ENCODE measurements around the gene VTI1B. TPM values are rescaled to one million over a fixed set of nuclear protein-coding genes. Genes with fewer than 3 reads are reported as not detected.
"Not testable (repeated sequence)": the region's sequence is repeated elsewhere in the genome, so short reads cannot be mapped to it uniquely, and the experiment has no call there.

VTI1B gene
- total RNA-seq, 1 donor from 2014 or later = 44.8 TPM

DNA sequence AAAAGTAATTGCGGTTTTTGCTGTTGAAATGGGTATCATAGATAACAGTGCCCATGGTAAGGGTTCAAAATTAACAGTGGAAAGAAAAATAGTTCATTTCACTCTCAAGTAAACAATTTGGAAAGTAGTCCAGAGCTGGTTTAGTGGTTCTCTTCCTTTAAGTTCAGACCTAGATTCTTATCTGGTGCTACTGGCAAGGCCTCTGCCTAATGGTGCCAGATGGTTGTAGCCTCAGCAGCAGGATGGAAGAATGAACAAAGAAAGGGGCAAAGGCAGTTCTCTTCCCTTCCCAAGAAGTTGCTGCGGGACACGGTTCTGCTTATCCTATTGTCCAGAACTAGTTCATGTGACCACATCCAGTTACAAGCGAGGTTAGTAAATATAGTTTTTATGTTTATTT, 44.2 kb downstream of the VTI1B start:
- no peak for DNase-seq (ENCODE audit: low spot score)

DNA sequence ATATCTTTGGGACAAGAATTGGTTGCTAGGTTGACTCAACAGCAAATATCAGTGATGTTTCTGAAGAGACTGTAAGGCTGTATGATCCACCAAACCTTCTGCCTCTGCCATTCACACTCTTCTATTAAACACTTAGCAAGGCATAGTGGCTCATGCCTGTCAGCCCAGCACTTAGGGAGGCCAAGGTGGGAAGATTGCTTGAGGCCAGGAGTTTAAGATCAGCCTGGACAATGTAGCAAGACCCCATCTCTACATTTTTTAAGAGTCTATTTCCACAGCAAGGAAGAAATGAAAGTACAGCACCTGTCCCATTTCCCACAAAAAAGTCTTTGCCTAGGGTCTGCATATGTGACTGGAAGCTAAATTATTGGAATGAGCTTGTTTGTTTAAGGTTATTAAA, 46.9 kb downstream of the VTI1B start:
- no peak for DNase-seq (ENCODE audit: low spot score)

DNA sequence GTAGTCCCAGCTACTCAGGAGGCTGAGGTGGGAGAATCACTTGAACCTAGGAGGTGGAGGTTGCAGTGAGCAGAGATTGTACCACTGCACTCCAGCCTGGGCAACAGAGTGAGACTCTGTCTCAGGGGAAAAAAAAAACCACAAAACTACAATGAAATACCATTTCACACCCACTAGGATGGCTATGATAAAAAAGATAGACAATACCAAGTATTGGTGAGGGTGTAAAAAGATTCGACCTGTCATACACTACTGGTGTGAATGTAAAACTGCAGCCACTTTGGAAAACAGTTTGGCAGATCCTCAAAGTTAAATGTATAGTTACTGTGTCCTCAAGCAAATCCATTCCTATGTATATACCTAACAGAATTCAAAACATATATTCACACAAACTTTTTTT, 48.3 kb downstream of the VTI1B start:
- DNase-seq (ENCODE audit: low spot score) = not testable (repeated sequence)

DNA sequence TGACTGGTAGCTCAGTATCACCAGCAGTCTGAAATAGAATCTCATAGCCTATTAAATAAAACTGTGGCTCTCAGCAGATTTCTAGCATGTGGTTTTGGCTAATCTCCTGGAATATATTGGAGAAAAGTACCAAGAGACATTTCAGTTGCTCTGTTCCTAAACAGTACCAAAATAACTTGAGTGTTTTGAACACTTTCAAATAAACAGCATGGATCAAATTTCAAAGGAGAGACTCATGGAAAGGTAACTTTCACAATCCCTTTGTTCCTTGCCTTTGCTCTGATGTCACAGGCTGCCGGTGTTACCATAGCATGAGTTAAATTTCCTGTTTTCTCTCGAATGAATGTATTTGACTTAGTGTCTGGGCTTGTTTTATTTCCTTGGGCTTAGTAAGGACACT, 51.3 kb downstream of the VTI1B start:
- DNase-seq (ENCODE audit: low spot score) = no peak

DNA sequence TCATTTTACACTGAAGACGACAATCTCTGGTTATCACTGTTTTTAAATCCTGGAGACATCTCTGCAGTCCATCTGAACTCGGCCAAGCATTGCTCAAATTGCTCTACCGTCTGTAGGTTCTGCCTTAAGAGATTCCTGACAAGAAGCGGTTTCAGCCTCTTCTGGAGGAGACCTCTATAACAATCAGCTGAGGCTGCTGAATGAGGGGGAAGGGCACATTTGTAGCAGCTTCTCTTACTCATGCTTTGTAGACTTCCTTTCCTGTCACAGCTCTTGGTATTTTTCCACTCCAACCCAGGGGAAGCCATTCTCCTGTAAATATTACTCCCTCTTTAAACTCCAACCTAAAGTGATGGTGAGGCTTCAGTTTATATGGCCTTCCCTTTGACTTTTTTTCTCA, 51.8 kb downstream of the VTI1B start:
- peak; percentile 86 for DNase-seq (ENCODE audit: low spot score)

DNA sequence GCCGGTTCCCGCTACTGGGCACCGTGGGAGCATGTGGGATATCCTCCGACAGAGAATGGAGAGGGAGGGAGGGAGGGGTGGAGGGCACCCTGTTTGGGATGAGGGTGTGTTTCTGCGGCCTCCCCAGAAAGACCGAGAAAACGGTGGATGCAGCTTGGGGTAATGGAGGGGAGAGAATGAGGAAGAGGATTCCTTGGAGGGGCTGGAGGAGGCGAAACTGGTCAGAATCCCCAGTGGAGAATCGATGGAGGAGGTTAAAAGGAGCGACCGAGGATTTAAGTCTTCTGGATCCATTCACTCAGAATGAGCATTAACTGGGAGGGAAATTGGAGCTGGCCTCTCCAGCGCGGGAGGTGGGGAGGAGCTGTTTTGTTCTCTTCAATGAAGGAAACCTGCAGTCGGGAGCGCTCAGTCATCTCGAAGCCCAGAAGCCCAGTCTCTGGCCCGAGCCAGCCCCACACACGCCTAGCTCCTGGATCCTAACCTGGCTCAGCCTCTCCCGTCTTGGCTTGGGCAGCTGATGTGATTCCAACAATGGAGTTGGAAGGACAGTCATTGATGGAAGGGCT, 54.1 kb downstream of the VTI1B start:
- DNase-seq (ENCODE audit: low spot score) = peak; percentile 19

DNA sequence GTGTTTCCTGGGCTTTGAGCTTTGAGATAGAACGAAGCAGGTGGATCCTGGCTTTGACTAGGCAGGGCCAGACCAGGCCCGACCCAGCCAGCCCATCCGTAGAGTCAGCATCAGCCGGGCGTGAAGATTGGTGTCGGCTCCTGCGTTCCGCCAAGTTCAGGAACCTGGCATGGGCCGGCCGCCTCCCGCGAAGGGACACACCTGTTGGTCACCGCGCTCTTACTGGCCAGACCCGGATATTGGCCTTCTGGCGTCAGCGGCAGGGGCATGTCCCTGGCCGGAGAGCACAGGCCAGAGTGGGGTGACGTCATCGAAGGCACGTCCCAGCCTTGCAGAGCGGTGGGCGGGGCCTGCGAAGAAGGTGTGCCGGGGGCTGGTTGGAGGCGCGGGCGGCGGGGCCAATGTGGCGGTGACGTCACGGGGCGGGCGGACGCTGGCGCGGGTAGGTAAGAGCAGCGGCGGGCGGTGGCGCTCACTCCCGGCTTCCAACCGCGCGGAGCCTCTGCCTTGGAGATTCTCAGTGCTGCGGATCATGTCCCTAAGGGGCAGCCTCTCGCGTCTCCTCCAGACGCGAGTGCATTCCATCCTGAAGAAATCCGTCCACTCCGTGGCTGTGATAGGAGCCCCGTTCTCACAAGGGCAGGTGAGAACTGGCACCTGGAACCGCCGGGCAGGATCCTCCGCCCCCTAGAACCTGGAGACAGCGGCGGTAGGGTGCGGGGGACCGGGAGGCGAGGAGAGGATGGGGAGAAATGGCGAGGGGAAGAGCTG, 54.8 kb downstream of the VTI1B start, which contains the start of gene ARG2:
ARG2 (plus strand) TSS at position 475 of the 771 bp plus-strand sequence; CDS start at position 533, 58 bp downstream.
- peak; percentile 93 for DNase-seq (ENCODE audit: low spot score)

DNA sequence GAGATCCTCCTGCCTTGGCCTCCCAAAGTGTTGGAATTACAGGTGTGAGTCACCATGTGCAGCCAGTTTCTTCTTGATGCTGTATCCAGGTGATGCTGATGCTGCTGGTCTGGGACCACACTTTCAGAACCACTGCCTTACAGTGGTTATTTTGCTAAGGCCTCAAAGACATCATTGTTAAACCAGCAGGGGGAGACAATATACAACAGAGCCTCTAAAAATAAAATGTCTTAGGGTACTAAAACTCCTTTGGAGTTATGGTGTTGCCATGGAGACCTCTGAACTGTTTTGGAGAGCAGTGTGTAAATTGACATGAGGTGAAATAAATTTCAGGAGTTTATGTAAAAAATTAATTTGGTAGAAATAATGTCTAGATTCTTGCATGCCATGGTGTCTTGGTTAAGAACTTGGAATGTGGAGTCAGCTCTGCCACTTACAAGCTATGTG, 55.8 kb downstream of the VTI1B start:
- DNase-seq (ENCODE audit: low spot score) = peak; percentile 90

DNA sequence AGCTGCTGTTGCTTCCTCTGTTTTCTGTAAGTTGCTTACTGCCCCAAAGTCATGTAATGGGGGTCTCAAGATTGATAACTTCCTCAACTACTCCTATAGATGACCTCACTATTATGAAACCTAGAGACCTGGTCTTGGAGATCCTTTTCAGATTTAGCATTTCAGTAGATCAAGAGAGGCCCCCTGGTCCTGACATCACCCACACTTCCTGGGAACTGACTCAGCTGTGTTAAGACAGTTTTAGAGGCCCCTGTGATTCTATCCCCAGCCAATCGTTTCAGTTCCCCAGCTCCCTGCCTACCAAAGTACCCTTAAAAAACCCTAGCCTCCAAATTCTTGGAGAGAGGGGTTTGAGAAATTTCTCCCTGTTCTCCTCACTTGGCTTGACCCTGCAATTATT, 63.9 kb downstream of the VTI1B start:
- DNase-seq (ENCODE audit: low spot score) = no peak

DNA sequence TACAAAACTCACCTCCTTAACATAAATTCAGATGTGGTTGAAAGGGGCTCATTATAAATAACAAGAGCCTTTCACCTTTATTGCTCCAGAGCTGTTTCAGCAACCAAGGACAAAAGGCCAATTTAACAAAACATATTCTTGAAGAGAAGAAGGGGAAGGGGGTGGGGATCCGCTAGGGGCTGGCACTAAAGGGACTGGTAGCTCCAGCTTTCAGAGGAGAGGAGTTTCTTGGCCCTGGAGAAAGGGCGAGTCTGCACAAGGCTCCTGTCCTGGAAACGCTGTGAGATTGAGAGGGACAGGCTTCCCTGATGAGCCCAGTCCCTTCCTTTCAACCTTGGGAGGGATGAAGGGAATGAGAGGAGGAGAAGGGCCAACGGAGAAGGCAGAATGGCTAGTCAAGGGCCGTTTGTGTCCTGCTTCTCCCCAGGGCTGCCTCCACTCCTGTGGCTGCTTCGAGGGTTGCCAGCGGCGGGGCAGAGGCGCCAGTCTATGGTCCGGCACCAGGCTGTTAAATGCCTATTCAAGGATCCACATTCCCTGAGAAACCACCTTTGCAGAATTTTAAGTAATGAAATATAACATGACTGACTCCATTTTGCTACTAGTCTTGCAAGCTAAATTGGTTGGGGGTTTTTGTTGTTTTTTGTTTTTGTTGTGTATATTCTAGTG, 64.7 kb downstream of the VTI1B start:
- DNase-seq (ENCODE audit: low spot score) = no peak

DNA sequence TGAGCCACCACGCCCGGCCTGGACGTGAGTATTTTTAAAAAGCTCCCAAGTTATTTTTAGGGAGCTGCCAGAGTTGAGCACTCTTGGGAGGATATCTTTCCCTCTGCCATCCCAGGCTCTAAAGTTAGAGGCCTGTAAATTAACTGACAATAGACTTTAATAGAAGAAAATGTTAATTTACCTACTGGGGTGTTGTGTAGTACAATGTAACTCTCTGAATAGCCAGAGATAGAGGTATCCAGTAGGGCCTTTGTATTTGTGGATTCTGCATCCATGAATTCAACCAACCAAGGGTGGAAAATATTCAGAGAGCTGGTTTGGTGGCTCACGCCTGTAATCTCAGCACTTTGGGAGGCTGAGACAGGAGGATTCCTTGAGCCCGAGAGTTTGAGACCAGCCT, 66.8 kb downstream of the VTI1B start:
- DNase-seq (ENCODE audit: low spot score) = no peak

DNA sequence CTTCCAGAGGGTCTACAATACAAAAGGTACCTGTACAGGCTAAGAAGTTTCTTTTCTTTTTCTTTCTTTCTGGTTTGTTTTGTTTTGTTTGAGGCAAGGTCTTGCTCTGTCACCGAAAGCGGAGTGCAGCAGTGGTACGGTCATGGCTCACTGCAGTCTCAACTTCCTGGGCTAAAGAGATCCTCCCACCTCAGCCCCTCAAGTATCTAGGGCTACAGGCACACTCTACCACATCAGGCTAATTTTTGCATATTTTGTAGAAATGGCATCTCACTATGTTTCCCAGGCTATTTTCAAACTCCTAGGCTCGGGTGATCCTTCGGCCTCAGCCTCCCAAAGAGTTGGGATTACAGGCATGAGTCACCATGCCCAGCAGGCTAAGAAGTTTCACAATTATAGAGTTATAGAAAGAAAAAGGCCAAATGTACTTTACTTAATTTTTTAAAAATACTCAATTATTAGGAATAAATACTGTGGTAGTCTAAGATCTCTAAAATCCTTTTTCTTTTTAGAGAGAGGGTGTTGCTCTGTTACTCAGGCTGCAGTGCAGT, 71.4 kb downstream of the VTI1B start:
- DNase-seq (ENCODE audit: low spot score) = no peak

DNA sequence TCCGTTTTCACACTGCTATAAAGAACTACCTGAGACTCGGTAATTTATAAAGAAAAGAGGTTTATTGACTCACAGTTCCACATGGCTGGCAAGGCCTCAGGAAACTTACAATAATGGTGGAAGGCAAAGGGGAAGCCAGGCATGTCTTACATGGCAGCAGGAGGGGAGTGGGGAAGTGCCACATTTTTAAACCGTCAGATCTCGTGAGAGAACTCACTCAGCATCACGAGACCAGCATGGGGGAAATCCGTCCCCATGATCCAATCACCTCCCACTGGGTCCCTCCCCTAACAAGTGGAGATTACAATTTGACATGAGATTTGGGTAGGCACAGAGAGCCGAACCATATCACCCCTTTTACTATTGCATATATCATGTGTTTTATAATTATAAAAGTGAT, 72.4 kb downstream of the VTI1B start:
- DNase-seq (ENCODE audit: low spot score) = no peak

DNA sequence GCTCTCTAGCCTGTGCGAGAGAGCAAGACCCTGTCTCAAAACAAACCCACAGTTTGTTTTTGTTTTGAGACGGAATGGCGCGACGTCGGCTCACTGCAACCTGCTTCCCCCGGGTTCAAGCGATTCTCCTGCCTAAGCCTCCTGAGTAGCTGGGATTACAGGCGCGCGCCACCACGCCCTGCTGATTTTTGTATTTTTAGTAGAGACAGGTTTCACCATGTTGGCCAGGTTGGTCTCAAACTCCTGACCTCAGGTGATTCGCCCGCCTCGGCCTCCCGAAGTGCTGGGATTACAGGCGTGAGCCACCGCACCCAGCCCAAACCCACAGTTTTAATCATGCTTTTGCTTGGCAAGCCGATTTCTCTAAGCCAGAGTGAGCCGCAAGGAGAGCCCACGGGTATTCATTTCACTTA, 73.9 kb downstream of the VTI1B start:
- DNase-seq (ENCODE audit: low spot score) = not testable (repeated sequence)

DNA sequence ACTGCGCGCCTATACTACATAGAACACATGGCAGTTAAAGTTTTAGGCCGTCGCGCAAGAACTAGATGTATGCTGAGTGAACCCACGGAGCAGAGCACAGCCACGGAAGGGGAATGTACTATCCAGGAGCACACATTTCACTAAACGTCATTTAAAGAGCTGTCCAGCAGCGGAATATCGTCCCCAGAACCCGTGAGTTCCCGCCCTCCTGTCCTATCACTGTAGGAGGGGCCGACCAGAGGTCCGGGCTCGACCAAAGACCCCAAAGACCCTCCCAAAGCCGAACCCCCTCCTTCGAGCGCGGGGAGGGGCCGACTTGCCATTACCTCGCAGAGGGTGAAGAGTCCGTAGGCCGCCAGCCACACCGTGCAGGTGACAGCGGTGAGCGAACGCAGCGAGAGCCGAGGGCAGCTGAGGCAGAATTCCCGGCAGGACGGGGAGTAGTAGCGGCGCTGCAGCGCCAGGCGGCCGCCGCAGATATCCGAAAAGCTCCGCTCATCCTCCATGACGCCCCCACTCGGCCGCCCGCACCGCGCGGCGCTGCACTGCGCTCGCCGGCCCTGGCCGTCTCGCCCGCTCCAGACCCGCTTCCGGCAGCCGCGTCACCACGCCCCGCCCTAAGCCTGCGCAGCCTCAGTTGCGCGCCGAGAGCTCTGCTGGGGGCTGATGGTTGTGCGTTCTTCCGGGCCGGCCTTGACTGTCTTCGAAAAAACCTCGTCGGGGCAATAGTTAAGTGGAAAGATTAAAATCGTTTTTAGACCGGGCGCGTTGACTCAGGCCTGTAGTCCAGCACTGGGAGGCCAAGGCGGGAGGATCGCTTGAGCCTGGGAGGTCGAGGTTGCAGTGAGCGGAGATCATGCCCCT, 74.5 kb downstream of the VTI1B start, which contains the start of gene PIGH:
PIGH (minus strand) TSS at position 571 of the 864 bp plus-strand sequence; CDS start at position 506, 65 bp downstream.
- peak; percentile 88 for DNase-seq (ENCODE audit: low spot score)

Other genes with a start within 250 kb of the VTI1B start
- 1.9 TPM for gene TMEM229B, start 185.9 kb downstream of the VTI1B start, total RNA-seq (ENCODE audit: insufficient read depth, low replicate concordance)
- gene PLEKHH1, start 141.3 kb downstream of the VTI1B start, total RNA-seq (ENCODE audit: insufficient read depth, low replicate concordance) = 3.4 TPM
- 23.1 TPM for gene PIGH, start 74.4 kb downstream of the VTI1B start, total RNA-seq (ENCODE audit: insufficient read depth, low replicate concordance)
- 5.5 TPM for gene ARG2, start 54.7 kb downstream of the VTI1B start, total RNA-seq (ENCODE audit: insufficient read depth, low replicate concordance)
- gene RDH11, start 21.1 kb upstream of the VTI1B start, total RNA-seq (ENCODE audit: insufficient read depth, low replicate concordance) = 64.8 TPM
- gene RDH12, start 27.3 kb upstream of the VTI1B start, total RNA-seq (ENCODE audit: insufficient read depth, low replicate concordance) = 0.96 TPM
- 28.2 TPM for gene ZFYVE26, start 142.0 kb upstream of the VTI1B start, total RNA-seq (ENCODE audit: insufficient read depth, low replicate concordance)
- gene RAD51B, start 145.1 kb upstream of the VTI1B start, total RNA-seq (ENCODE audit: insufficient read depth, low replicate concordance) = 34.2 TPM